Right lobe of liver (tissue), 6 donors: ENCODE data around the gene EMD. TPM values are rescaled to one million over a fixed set of nuclear protein-coding genes. Genes with fewer than 3 reads are reported as not detected.
A peak's percentile ranks its signal among the peaks of the same experiment; 100 is the strongest.
"Not testable (repeated sequence)": the region's sequence is repeated elsewhere in the genome, so short reads cannot be mapped to it uniquely, and the experiment has no call there.

Experiments
- ATAC-seq, 4 donors: fragments of 200-7000 bp; cut with Tn5 transposase; one replicate each; pipeline ENCODE4 v1.9.1; 2020; ENCODE audit warnings: mild to moderate bottlenecking in 4 of 4, moderate library complexity in 4 of 4
- DNase-seq, 3 donors: peaks; one replicate each; pipeline ENCODE4 v3.0.0-alpha.2; 2020
- H3K27ac ChIP-seq, 3 donors: fragments of 200-600 bp; one replicate each; pipeline ENCODE4 v1.8.0; 2022
- H3K27me3 ChIP-seq, 2 donors: fragments of 200-600 bp; one replicate each; pipeline ENCODE4 v1.8.0; 2022
- H3K36me3 ChIP-seq, 4 donors: fragments of 200-600 bp; sonication (generic) in 1 of 4; one replicate each; pipeline versions ENCODE4 v1.5.1 to v1.8.0; 2017 to 2022; ENCODE audit warnings: control low read depth in 1 of 4
- H3K4me1 ChIP-seq, 4 donors: fragments of 200-600 bp; sonication (generic) in 1 of 4; one replicate each; pipeline versions ENCODE4 v1.5.1 to v1.8.0; 2017 to 2022; ENCODE audit warnings: control low read depth in 1 of 4
- H3K4me3 ChIP-seq, 3 donors: fragments of 200-600 bp; one replicate each; pipeline ENCODE4 v1.8.0; 2022
- H3K9me3 ChIP-seq, 4 donors: fragments of 200-600 bp; sonication (generic) in 1 of 4; one replicate each; pipeline versions ENCODE4 v1.5.1 to v1.8.0; 2017 to 2022; ENCODE audit warnings: control low read depth in 1 of 4
- POLR2A ChIP-seq: fragments of 450-650 bp; IDR thresholded peaks from one replicate; pipeline ENCODE4 v1.6.1; 2017; ENCODE audit warnings: antibody characterized with exemption, mild to moderate bottlenecking
- WGBS: methylation state at CpG from one replicate; pipeline ENCODE4 v1.1.6; 2018; ENCODE audit warnings: low coverage, low lambda C conversion rate; ENCODE audit not compliant: insufficient coverage; ENCODE audit errors: missing lambda C conversion rate; 5-methylcytosine and 5-hydroxymethylcytosine counted together
- intact Hi-C, 2 donors: fragments of 100-400 bp; cut with DNase I; formaldehyde crosslinking; loops; one replicate each; pipeline versions ENCODE4 v1.11.2 to v1.14.1; 2022
- total RNA-seq, 6 experiments: library from RNA; depleted of rRNA in 2 of 6; stranded (reverse); fragments of >200 nt in 2 of 6; fragmentation: NEBNext Ultra II Directional in 3 of 6; extraction: Animal tissue kit (Norgen Biotek cat#: 25700) in 3 of 6; gene quantifications; one replicate each; pipeline versions ENCODE4 v1.1.0 to v1.2.4, GENCODE V29; 2016 to 2023
- TF ChIP-seq, protein P1 (sequence below), 4 donors: fragments of 200-600 bp in 3 of 4; fragments of 450-650 bp in 1 of 4; IDR thresholded peaks; one replicate each; pipeline versions ENCODE4 v1.5.1 to v1.8.0; 2016 to 2022; ENCODE audit warnings: antibody characterized with exemption in 4 of 4, mild to moderate bottlenecking in 2 of 4
- donor health status: DM: no; HTN: yes; CAD: no.
- donor health status: DM: no; HTN: no; CAD: no.
- donor health status: DM: no; HTN: no; CAD: no.
- donor health status: DM: no; HTN: yes; CAD: no.
- donor health status: DM: no; HTN: yes; CAD: no.

Gene EMD
- total RNA-seq, 6 experiments from 2014 or later, result 19.8 to 28.8 (median 24.2) TPM

GRCh38 chrX:154398668-154399526 lies 19.8 kb downstream of the EMD start:
- 23% methylated on average over 38 of the region's 49 CpGs for WGBS
- ATAC-seq, result peak; percentile 55 to 65 (median 60)

GRCh38 chrX:154399527-154400368 lies 20.7 kb downstream of the EMD start:
- H3K4me3 ChIP-seq, result peak overlapping the region; percentile 71 to 76 (median 75)

More at GRCh38 chrX:154398668-154399526, 19.8 kb downstream of the EMD start:
- Histone ChIP-seq H3K27me3 (no peaks in the 10 kb centered on the region), H3K9me3 (no peaks in the 10 kb centered on the region), H3K27ac (peak overlapping the region; percentile 95 to 96 (median 95)), H3K36me3 (peaks cover 0 to 18% (median 4%) of the 10 kb centered on the region in 4 donors), H3K4me3 (peak overlapping the region; percentile 71 to 76 (median 75)), H3K4me1 (peaks cover 0 to 25% (median 6%) of the 10 kb centered on the region in 4 donors)
- peak; percentile 79 to 87 (median 83) for DNase-seq
- no peak for TF ChIP-seq POLR2A
- TF ChIP-seq, protein P1, sequence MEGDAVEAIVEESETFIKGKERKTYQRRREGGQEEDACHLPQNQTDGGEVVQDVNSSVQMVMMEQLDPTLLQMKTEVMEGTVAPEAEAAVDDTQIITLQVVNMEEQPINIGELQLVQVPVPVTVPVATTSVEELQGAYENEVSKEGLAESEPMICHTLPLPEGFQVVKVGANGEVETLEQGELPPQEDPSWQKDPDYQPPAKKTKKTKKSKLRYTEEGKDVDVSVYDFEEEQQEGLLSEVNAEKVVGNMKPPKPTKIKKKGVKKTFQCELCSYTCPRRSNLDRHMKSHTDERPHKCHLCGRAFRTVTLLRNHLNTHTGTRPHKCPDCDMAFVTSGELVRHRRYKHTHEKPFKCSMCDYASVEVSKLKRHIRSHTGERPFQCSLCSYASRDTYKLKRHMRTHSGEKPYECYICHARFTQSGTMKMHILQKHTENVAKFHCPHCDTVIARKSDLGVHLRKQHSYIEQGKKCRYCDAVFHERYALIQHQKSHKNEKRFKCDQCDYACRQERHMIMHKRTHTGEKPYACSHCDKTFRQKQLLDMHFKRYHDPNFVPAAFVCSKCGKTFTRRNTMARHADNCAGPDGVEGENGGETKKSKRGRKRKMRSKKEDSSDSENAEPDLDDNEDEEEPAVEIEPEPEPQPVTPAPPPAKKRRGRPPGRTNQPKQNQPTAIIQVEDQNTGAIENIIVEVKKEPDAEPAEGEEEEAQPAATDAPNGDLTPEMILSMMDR (IDR thresholded peaks at IDR 0.05), result peak; percentile 75 to 85 (median 79)
- intact Hi-C loops, result no loop called here

DNA sequence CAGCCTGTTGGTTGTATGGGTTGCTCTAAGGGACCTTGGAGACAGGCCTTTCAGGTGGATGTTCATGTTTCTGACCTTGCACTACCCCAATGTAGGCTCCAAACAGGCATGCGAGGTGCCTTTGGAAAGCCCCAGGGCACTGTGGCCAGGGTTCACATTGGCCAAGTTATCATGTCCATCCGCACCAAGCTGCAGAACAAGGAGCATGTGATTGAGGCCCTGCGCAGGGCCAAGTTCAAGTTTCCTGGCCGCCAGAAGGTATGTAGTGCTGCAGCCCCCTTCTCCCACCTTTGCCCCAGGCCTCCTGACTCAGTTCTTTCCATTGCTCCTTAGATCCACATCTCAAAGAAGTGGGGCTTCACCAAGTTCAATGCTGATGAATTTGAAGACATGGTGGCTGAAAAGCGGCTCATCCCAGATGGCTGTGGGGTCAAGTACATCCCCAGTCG lies 21.3 kb downstream of the EMD start:
- not testable (repeated sequence) for ATAC-seq, H3K27me3 ChIP-seq, DNase-seq, H3K9me3 ChIP-seq
- H3K27ac ChIP-seq, result peak overlapping the region in 1 of 3 donors; percentile 95
- H3K4me3 ChIP-seq, result peak overlapping the region in 1 of 3 donors; percentile 75
- intact Hi-C loops, result loop anchor here in 1 of 2 donors (5.0 kb wide), 1 partner anchor 132 kb away; no protein-coding TSS in a partner anchor
- WGBS, result 47% methylated on average over 3 of the region's 6 CpGs
- peaks cover 0 to 18% (median 4%) of the 10 kb centered on the region in 4 donors for H3K36me3 ChIP-seq
- peaks cover 0 to 25% (median 6%) of the 10 kb centered on the region in 4 donors for H3K4me1 ChIP-seq

More at GRCh38 chrX:154399527-154400368, 20.7 kb downstream of the EMD start:
- intact Hi-C loops, result loop anchor here in 1 of 2 donors (5.0 kb wide), 1 partner anchor 133 kb away; no protein-coding TSS in a partner anchor
- Histone ChIP-seq H3K4me1 (peaks cover 0 to 25% (median 6%) of the 10 kb centered on the region in 4 donors), H3K27me3 (no peaks in the 10 kb centered on the region), H3K36me3 (peaks cover 0 to 18% (median 4%) of the 10 kb centered on the region in 4 donors), H3K9me3 (no peaks in the 10 kb centered on the region), H3K27ac (peak overlapping the region in 2 of 3 donors; percentile 28 to 95)
- DNase-seq (no peak), ATAC-seq (no peak)
- TF ChIP-seq, protein P1 (IDR thresholded peaks at IDR 0.05), result no peak
- TF ChIP-seq POLR2A, result no peak
- WGBS, result 21% methylated on average over 8 of the region's 14 CpGs

GRCh38 chrX:154401045-154401799 lies 22.1 kb downstream of the EMD start:
- intact Hi-C loops, result loop anchor here in 1 of 2 donors (5.0 kb wide), 1 partner anchor 131 kb away; no protein-coding TSS in a partner anchor
- TF ChIP-seq POLR2A, result no peak
- TF ChIP-seq, protein P1 (IDR thresholded peaks at IDR 0.05), result no peak
- Histone ChIP-seq H3K9me3 (no peaks in the 10 kb centered on the region), H3K36me3 (peaks cover 0 to 18% (median 4%) of the 10 kb centered on the region in 4 donors), H3K27me3 (no peaks in the 10 kb centered on the region), H3K4me1 (peaks cover 0 to 25% (median 6%) of the 10 kb centered on the region in 4 donors), H3K4me3 (no peak overlapping the region), H3K27ac (peak overlapping the region in 1 of 3 donors; percentile 43)
- DNase-seq (peak in 2 of 3 donors; percentile 62 to 70), ATAC-seq (peak; percentile 5 to 25 (median 16))
- 22% methylated on average over 5 of the region's 6 CpGs for WGBS
